ENCODE measurements around the gene LYZL4. TPM values are rescaled to one million over a fixed set of nuclear protein-coding genes. Genes with fewer than 3 reads are reported as not detected.

LYZL4 gene
- total and polyA plus RNA-seq, 2 of the 13 experiments (the other 11 are each of a cell fraction or from before 2014, with no cell fraction given) = not detected

GRCh38 chr3:42406727-42407450, 3.5 kb downstream of the LYZL4 start:
- in situ Hi-C loops (cut with HindIII; ENCODE audit: extremely low pct_ligation_motif_present, low pct_unique_long_range_greater_than_20kb) = no loop called here
- no peaks in the 10 kb centered on the region for H3K79me2 ChIP-seq (ENCODE audit: insufficient read depth, low read length)
- peaks cover 3 to 7% of the 10 kb centered on the region in 2 experiments; a peak in 3 of 5 replicates for H3K27me3 ChIP-seq (ENCODE audit: control insufficient read depth in 1 of 2, insufficient read depth in 2 of 2, low read length in 2 of 2)
- DNase-seq (ENCODE audit: low spot score) = no peak
- ATAC-seq = no peak
- H3K9me3 ChIP-seq (ENCODE audit: low read length) = peaks cover under 1% of the 10 kb centered on the region; the same call in 1 of the 2 replicates
- no peak overlapping the region for H2AFZ ChIP-seq (ENCODE audit: low read length)
- H3K4me3 ChIP-seq (replicated peaks in 1 of 3; ENCODE audit: insufficient read depth in 1 of 3, low read depth in 2 of 3, low read length in 3 of 3) = no peak overlapping the region
- no peak overlapping the region for H3K4me2 ChIP-seq (ENCODE audit: low read depth, low read length)
- ChIA-PET POLR2A (no interaction called here), CTCF (ENCODE audit: low intra/inter-chr PET ratio, low total read pairs) (no interaction called here)
- intact Hi-C loops (cut with micrococcal nuclease; ENCODE audit: unreplicated experiment) = no loop called here
- no TSS peak for BruUV-seq (replicated peaks)
- no peak for FAIRE-seq
- no peaks in the 10 kb centered on the region for H4K20me1 ChIP-seq (ENCODE audit: insufficient read depth, low read length)
- H3K9ac ChIP-seq (ENCODE audit: insufficient read depth, low read depth, low read length) = no peak overlapping the region
- no peaks in the 10 kb centered on the region for H3K36me3 ChIP-seq (replicated peaks in 1 of 2; ENCODE audit: control insufficient read depth in 1 of 2, insufficient read depth in 2 of 2, low read length in 2 of 2)
- no peaks in the 10 kb centered on the region for H3K4me1 ChIP-seq (ENCODE audit: insufficient read depth, low read length)
- no peak overlapping the region for H3K27ac ChIP-seq (ENCODE audit: extremely low read length, insufficient read depth, low read length)
- TF ChIP-seq RAD51 (IDR thresholded peaks at IDR 0.05; ENCODE audit: borderline replicate concordance) = no peak
- TF ChIP-seq, protein P1, sequence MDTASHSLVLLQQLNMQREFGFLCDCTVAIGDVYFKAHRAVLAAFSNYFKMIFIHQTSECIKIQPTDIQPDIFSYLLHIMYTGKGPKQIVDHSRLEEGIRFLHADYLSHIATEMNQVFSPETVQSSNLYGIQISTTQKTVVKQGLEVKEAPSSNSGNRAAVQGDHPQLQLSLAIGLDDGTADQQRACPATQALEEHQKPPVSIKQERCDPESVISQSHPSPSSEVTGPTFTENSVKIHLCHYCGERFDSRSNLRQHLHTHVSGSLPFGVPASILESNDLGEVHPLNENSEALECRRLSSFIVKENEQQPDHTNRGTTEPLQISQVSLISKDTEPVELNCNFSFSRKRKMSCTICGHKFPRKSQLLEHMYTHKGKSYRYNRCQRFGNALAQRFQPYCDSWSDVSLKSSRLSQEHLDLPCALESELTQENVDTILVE (CRISPR knock-in tag; IDR thresholded peaks at IDR 0.05) = no peak
- TF ChIP-seq PHF20 (CRISPR knock-in tag; IDR thresholded peaks at IDR 0.05) = no peak
- no peak for TF ChIP-seq ZNF510 (CRISPR knock-in tag; IDR thresholded peaks at IDR 0.05; ENCODE audit: low read depth)
- no peak for TF ChIP-seq NFKB2 (CRISPR knock-in tag; IDR thresholded peaks at IDR 0.05; ENCODE audit: borderline replicate concordance)
- no peak for TF ChIP-seq YEATS2 (CRISPR knock-in tag; IDR thresholded peaks at IDR 0.05; ENCODE audit: borderline replicate concordance)
- TF ChIP-seq ZNF260 (CRISPR knock-in tag; IDR thresholded peaks at IDR 0.05; ENCODE audit: borderline replicate concordance, low read depth) = no peak
- TF ChIP-seq ASH2L (IDR thresholded peaks at IDR 0.05; ENCODE audit: insufficient read length, low read depth, low read length) = no peak
- TF ChIP-seq CHCHD3 (CRISPR knock-in tag; IDR thresholded peaks at IDR 0.05) = no peak
- no peak for TF ChIP-seq SMAD1 (CRISPR knock-in tag; IDR thresholded peaks at IDR 0.05; ENCODE audit: borderline replicate concordance, low read depth)
- no peak for TF ChIP-seq ZNF329 (CRISPR knock-in tag; IDR thresholded peaks at IDR 0.05; ENCODE audit: low read depth)
- TF ChIP-seq POGK (CRISPR knock-in tag; conservative IDR thresholded peaks at IDR 0.05) = no peak
- no peak for TF ChIP-seq THRA (CRISPR knock-in tag; IDR thresholded peaks at IDR 0.05; ENCODE audit: borderline replicate concordance)
- no peak for TF ChIP-seq RFXANK (CRISPR knock-in tag; IDR thresholded peaks at IDR 0.05)
- TF ChIP-seq PHB2 (IDR thresholded peaks at IDR 0.05; ENCODE audit: partially characterized antibody) = no peak
- no peak for TF ChIP-seq PHF8 (CRISPR knock-in tag; IDR thresholded peaks at IDR 0.05)
- TF ChIP-seq TOPORS (CRISPR knock-in tag; IDR thresholded peaks at IDR 0.05) = no peak
- TF ChIP-seq BHLHE40 (IDR thresholded peaks at IDR 0.05; ENCODE audit: low read length) = no peak
- WGBS (ENCODE audit: low lambda C conversion rate) = 47% methylated on average over 13 of the region's 14 CpGs

Data from HepG2 (cell line).